ENCODE results near the gene KCNK5.

The KCNK5 gene

GRCh38 chr6:39153766-39154397, 75.4 kb downstream of the KCNK5 start:
- no peak overlapping the region for H3K4me3 Mint-ChIP-seq
- peaks cover 8% of the 10 kb centered on the region for H3K9me3 Mint-ChIP-seq
- H3K4me1 Mint-ChIP-seq, result peaks cover 4% of the 10 kb centered on the region
- no peak overlapping the region for H3K27ac Mint-ChIP-seq
- no peak for TF ChIP-seq CTCF (IDR thresholded peaks at IDR 0.05; ENCODE audit: unreplicated experiment in 3 of 3)
- peaks cover 50% of the 10 kb centered on the region for H3K27me3 Mint-ChIP-seq (ENCODE audit: low read depth)
- peaks cover 3% of the 10 kb centered on the region for H3K36me3 Mint-ChIP-seq (ENCODE audit: low read depth)

GRCh38 chr6:39152262-39152661, 77.0 kb downstream of the KCNK5 start:
- peaks cover 63% of the 10 kb centered on the region for H3K27me3 Mint-ChIP-seq (ENCODE audit: low read depth)
- H3K9me3 Mint-ChIP-seq, result no peaks in the 10 kb centered on the region
- H3K4me1 Mint-ChIP-seq, result peaks cover 4% of the 10 kb centered on the region
- no peaks in the 10 kb centered on the region for H3K36me3 Mint-ChIP-seq (ENCODE audit: low read depth)
- H3K4me3 Mint-ChIP-seq, result no peak overlapping the region
- TF ChIP-seq CTCF (IDR thresholded peaks at IDR 0.05; ENCODE audit: unreplicated experiment in 3 of 3), result no peak
- H3K27ac Mint-ChIP-seq, result no peak overlapping the region

GRCh38 chr6:39151211-39151610, 78.1 kb downstream of the KCNK5 start:
- TF ChIP-seq CTCF (IDR thresholded peaks at IDR 0.05; ENCODE audit: unreplicated experiment in 3 of 3), result no peak
- Mint-ChIP-seq H3K4me1 (peaks cover 4% of the 10 kb centered on the region), H3K27ac (no peak overlapping the region), H3K4me3 (no peak overlapping the region), H3K9me3 (no peaks in the 10 kb centered on the region), H3K36me3 (ENCODE audit: low read depth) (no peaks in the 10 kb centered on the region), H3K27me3 (ENCODE audit: low read depth) (peaks cover 62% of the 10 kb centered on the region)

GRCh38 chr6:39144481-39145173, 84.6 kb downstream of the KCNK5 start:
- no peaks in the 10 kb centered on the region for H3K9me3 Mint-ChIP-seq

GRCh38 chr6:39143238-39143930, 85.9 kb downstream of the KCNK5 start:
- no peak overlapping the region for H3K4me3 Mint-ChIP-seq
- peaks cover 21% of the 10 kb centered on the region for H3K4me1 Mint-ChIP-seq
- peak overlapping the region in 1 of 3 experiments; percentile 87 for H3K27ac Mint-ChIP-seq
- peaks cover 39% of the 10 kb centered on the region for H3K27me3 Mint-ChIP-seq (ENCODE audit: low read depth)
- no peaks in the 10 kb centered on the region for H3K36me3 Mint-ChIP-seq (ENCODE audit: low read depth)
- no peaks in the 10 kb centered on the region for H3K9me3 Mint-ChIP-seq
- no peak for TF ChIP-seq CTCF (IDR thresholded peaks at IDR 0.05; ENCODE audit: unreplicated experiment in 3 of 3)

More at GRCh38 chr6:39144481-39145173, 84.6 kb downstream of the KCNK5 start:
- Mint-ChIP-seq H3K4me1 (peaks cover 21% of the 10 kb centered on the region), H3K27ac (no peak overlapping the region), H3K27me3 (ENCODE audit: low read depth) (peaks cover 41% of the 10 kb centered on the region), H3K36me3 (ENCODE audit: low read depth) (no peaks in the 10 kb centered on the region), H3K4me3 (no peak overlapping the region)
- no peak for TF ChIP-seq CTCF (IDR thresholded peaks at IDR 0.05; ENCODE audit: unreplicated experiment in 3 of 3)
